MCF 10A (cell line): ENCODE measurements around the gene PDE4DIP. TPM values are rescaled to one million over a fixed set of nuclear protein-coding genes. Genes with fewer than 3 reads are reported as not detected.
A peak's percentile ranks its signal among the peaks of the same experiment; 100 is the strongest.
"Not testable (repeated sequence)": the region's sequence is repeated elsewhere in the genome, so short reads cannot be mapped to it uniquely, and the experiment has no call there.

ENCODE experiments used
- BruUV-seq: library from RNA; stranded (reverse); fragments of 400-500 nt; replicated peaks from 2 replicates; lab custom pipeline; 2021; lab: Mats Ljungman, UMichigan
- CTCF ChIA-PET: fragments of 300-600 bp; sonication (Branson Sonifier 250); formaldehyde crosslinking; extraction: SDS; loops from one replicate; lab custom pipeline; 2021; ENCODE audit warnings: antibody characterized with exemption, inconsistent platforms; lab: Yijun Ruan, JAX
- POLR2A ChIA-PET: fragments of 300-600, 350-650 bp; sonication (Branson Sonifier 250); formaldehyde crosslinking; extraction: SDS; loops from one replicate; lab custom pipeline; 2020; ENCODE audit warnings: antibody characterized with exemption, inconsistent platforms; lab: Yijun Ruan, JAX
- DNase-seq: peaks from one replicate; pipeline ENCODE4 v3.0.0-alpha.2; 2018; ENCODE audit not compliant: unreplicated experiment
- H3K27ac Mint-ChIP-seq: one replicate; pipeline ENCODE4 v1.8.0; 2022; ENCODE audit warnings: mild to moderate bottlenecking, low read depth, mixed read lengths; ENCODE audit not compliant: unreplicated experiment
- H3K27me3 Mint-ChIP-seq: one replicate; pipeline ENCODE4 v1.8.0; 2022; ENCODE audit warnings: mixed read lengths; ENCODE audit not compliant: insufficient read depth, unreplicated experiment
- H3K36me3 Mint-ChIP-seq: one replicate; pipeline ENCODE4 v1.8.0; 2022; ENCODE audit warnings: mild to moderate bottlenecking, moderate library complexity, mixed read lengths; ENCODE audit not compliant: insufficient read depth, unreplicated experiment
- H3K4me1 Mint-ChIP-seq: one replicate; pipeline ENCODE4 v1.8.0; 2022; ENCODE audit warnings: mixed read lengths; ENCODE audit not compliant: insufficient read depth, unreplicated experiment
- H3K4me3 Mint-ChIP-seq: one replicate; pipeline ENCODE4 v1.8.0; 2022; ENCODE audit warnings: mild to moderate bottlenecking, moderate library complexity, mixed read lengths; ENCODE audit not compliant: unreplicated experiment
- H3K9me3 Mint-ChIP-seq: one replicate; pipeline ENCODE4 v1.8.0; 2022; ENCODE audit warnings: mixed read lengths; ENCODE audit not compliant: unreplicated experiment
- intact Hi-C: fragments of 100-400 bp; cut with micrococcal nuclease; formaldehyde crosslinking; loops from 2 replicates; pipeline ENCODE4 v1.14.1; 2022
- total RNA-seq: library from RNA; stranded (reverse); gene quantifications from 2 replicates; pipeline ENCODE4 v1.2.3, GENCODE V29; 2022

Gene PDE4DIP
- total RNA-seq, 1 experiment from 2014 or later, result 79.6 TPM

- H3K27ac Mint-ChIP-seq, BruUV-seq, POLR2A ChIA-PET, H3K9me3 Mint-ChIP-seq, DNase-seq, H3K27me3 Mint-ChIP-seq, H3K4me3 Mint-ChIP-seq, CTCF ChIA-PET, H3K36me3 Mint-ChIP-seq, H3K4me1 Mint-ChIP-seq, intact Hi-C loops: not testable (repeated sequence)
Measured at GRCh38 chr1:148929253-148929652, 85.0 kb downstream of the PDE4DIP start.

- H3K27me3 Mint-ChIP-seq, BruUV-seq, POLR2A ChIA-PET, H3K27ac Mint-ChIP-seq, DNase-seq, H3K4me1 Mint-ChIP-seq, H3K4me3 Mint-ChIP-seq, H3K36me3 Mint-ChIP-seq, intact Hi-C loops, H3K9me3 Mint-ChIP-seq, CTCF ChIA-PET: not testable (repeated sequence)
Measured at GRCh38 chr1:148935381-148936002, 91.3 kb downstream of the PDE4DIP start.

- H3K36me3 Mint-ChIP-seq, DNase-seq, CTCF ChIA-PET, H3K4me1 Mint-ChIP-seq, H3K4me3 Mint-ChIP-seq, intact Hi-C loops, H3K27me3 Mint-ChIP-seq, POLR2A ChIA-PET, H3K27ac Mint-ChIP-seq, BruUV-seq, H3K9me3 Mint-ChIP-seq: not testable (repeated sequence)
Measured at GRCh38 chr1:148942906-148943305, 98.7 kb downstream of the PDE4DIP start.

GRCh38 chr1:148945130-148945529 is 100.9 kb downstream of the PDE4DIP start:
- H3K36me3 Mint-ChIP-seq, H3K9me3 Mint-ChIP-seq, DNase-seq, H3K4me1 Mint-ChIP-seq, H3K27me3 Mint-ChIP-seq, BruUV-seq, POLR2A ChIA-PET, intact Hi-C loops, H3K27ac Mint-ChIP-seq, H3K4me3 Mint-ChIP-seq, CTCF ChIA-PET: not testable (repeated sequence)

- CTCF ChIA-PET, H3K27me3 Mint-ChIP-seq, DNase-seq, H3K27ac Mint-ChIP-seq, H3K4me3 Mint-ChIP-seq, BruUV-seq, H3K36me3 Mint-ChIP-seq, H3K4me1 Mint-ChIP-seq, H3K9me3 Mint-ChIP-seq, intact Hi-C loops, POLR2A ChIA-PET: not testable (repeated sequence)
Measured at GRCh38 chr1:148948768-148949167, 104.5 kb downstream of the PDE4DIP start.

GRCh38 chr1:148951336-148952227 is 107.4 kb downstream of the PDE4DIP start:
- H3K27ac Mint-ChIP-seq, result peak overlapping the region; percentile 97
- H3K36me3 Mint-ChIP-seq, H3K4me1 Mint-ChIP-seq, H3K9me3 Mint-ChIP-seq, CTCF ChIA-PET, H3K27me3 Mint-ChIP-seq, POLR2A ChIA-PET, intact Hi-C loops: not testable (repeated sequence)
- peak overlapping the region; percentile 76 for H3K4me3 Mint-ChIP-seq
- TSS peak; percentile 91 for BruUV-seq
- peak; percentile 93 for DNase-seq

GRCh38 chr1:148952253-148952937 is 108.2 kb downstream of the PDE4DIP start:
- intact Hi-C loops, H3K9me3 Mint-ChIP-seq, DNase-seq, H3K27me3 Mint-ChIP-seq, H3K36me3 Mint-ChIP-seq, CTCF ChIA-PET, BruUV-seq, POLR2A ChIA-PET, H3K4me1 Mint-ChIP-seq: not testable (repeated sequence)
- Mint-ChIP-seq H3K4me3 (peak overlapping the region; percentile 76), H3K27ac (peak overlapping the region; percentile 97)

GRCh38 chr1:148952938-148953616 is 108.8 kb downstream of the PDE4DIP start:
- H3K27ac Mint-ChIP-seq, H3K27me3 Mint-ChIP-seq, H3K9me3 Mint-ChIP-seq, H3K36me3 Mint-ChIP-seq, intact Hi-C loops, CTCF ChIA-PET, POLR2A ChIA-PET, H3K4me1 Mint-ChIP-seq: not testable (repeated sequence)
- DNase-seq, result peak; percentile 43
- TSS peak; percentile 30 for BruUV-seq
- H3K4me3 Mint-ChIP-seq, result peak overlapping the region; percentile 73
